Panc1 (cell line): Measurements from ENCODE around the gene COL6A3. TPM values are rescaled to one million over a fixed set of nuclear protein-coding genes. Genes with fewer than 3 reads are reported as not detected.

ENCODE experiments used
- ATAC-seq: fragments of 200-7000 bp; cut with Tn5 transposase; 2 replicates; pipeline ENCODE4 v1.9.1; 2020; ENCODE audit warnings: mild to moderate bottlenecking, moderate library complexity
- BruUV-seq: library from RNA; stranded (reverse); fragments of 400-500 nt; replicated peaks from 2 replicates; lab custom pipeline; 2021; lab: Mats Ljungman, UMichigan
- CTCF ChIA-PET: fragments of 300-600 bp; sonication (Branson Sonifier 250); formaldehyde crosslinking; loops from one replicate; lab custom pipeline; 2022; ENCODE audit warnings: antibody characterized with exemption; lab: Charles Lee
- POLR2A ChIA-PET: fragments of 300-600 bp; sonication (Branson Sonifier 250); formaldehyde crosslinking; loops from one replicate; lab custom pipeline; 2022; ENCODE audit warnings: antibody characterized with exemption; lab: Charles Lee
- DNase-seq: peaks from one replicate; pipeline ENCODE4 v3.0.0-alpha.2; 2010; ENCODE audit warnings: low read depth, low spot score
- H3K27ac ChIP-seq: 2 replicates; pipeline ENCODE4 v1.5.1; 2011; ENCODE audit warnings: mild to moderate bottlenecking, low read length, inconsistent platforms
- H3K27me3 ChIP-seq: fragments of 200-500 bp; sonication (Bioruptor generic); 2 replicates; pipeline ENCODE4 v1.6.0; 2014; ENCODE audit warnings: low read length, inconsistent platforms; ENCODE audit not compliant: control insufficient read depth, insufficient read depth
- H3K36me3 ChIP-seq: fragments of 200-500 bp; sonication (Bioruptor generic); 2 replicates; pipeline ENCODE4 v1.5.1; 2014; ENCODE audit warnings: inconsistent platforms, mild to moderate bottlenecking, low read length, moderate library complexity; ENCODE audit not compliant: control insufficient read depth, insufficient read depth
- H3K4me1 ChIP-seq: 2 replicates; pipeline ENCODE4 v1.5.1; 2011; ENCODE audit warnings: inconsistent platforms, mild to moderate bottlenecking, low read length, moderate library complexity; ENCODE audit not compliant: control insufficient read depth, insufficient read depth
- H3K4me3 ChIP-seq, 2 experiments: 2 replicates each; pipeline ENCODE4 v1.5.1; 2011 to 2012; ENCODE audit warnings: low read depth in 2 of 2, low read length in 2 of 2, mild to moderate bottlenecking in 2 of 2, inconsistent platforms in 1 of 2, moderate library complexity in 1 of 2
- H3K9me3 ChIP-seq: fragments of 200-500 bp; sonication (Bioruptor generic); 2 replicates; pipeline ENCODE4 v1.5.1; 2014; ENCODE audit warnings: low read depth, mild to moderate bottlenecking, inconsistent platforms, low read length, moderate library complexity; ENCODE audit not compliant: control insufficient read depth, insufficient read depth
- POLR2AphosphoS5 ChIP-seq: IDR thresholded peaks from 2 replicates; pipeline ENCODE4 v1.6.1; 2012; ENCODE audit warnings: mild to moderate bottlenecking, low read depth, low read length, moderate library complexity
- REST ChIP-seq, 2 experiments: IDR thresholded peaks; 2 replicates each; pipeline ENCODE4 v1.6.1; 2011 to 2012; ENCODE audit warnings: low read depth in 2 of 2, control low read depth in 1 of 2, low read length in 1 of 2, mild to moderate bottlenecking in 1 of 2, moderate library complexity in 1 of 2; ENCODE audit not compliant: insufficient read depth in 1 of 2
- SIN3A ChIP-seq: IDR thresholded peaks from 2 replicates; pipeline ENCODE4 v1.6.1; 2012; ENCODE audit warnings: low read depth, mild to moderate bottlenecking, low read length, moderate library complexity, borderline replicate concordance; ENCODE audit not compliant: insufficient read depth
- TCF7L2 ChIP-seq: IDR thresholded peaks from 2 replicates; pipeline ENCODE4 v1.6.1; 2011; ENCODE audit warnings: mild to moderate bottlenecking, low read depth, low read length, inconsistent platforms
- in situ Hi-C: cut with HindIII; loops from 2 replicates; pipeline ENCODE4 v1.10.0; 2016; ENCODE audit warnings: low sequenced_read_pairs, low pct_unique_long_range_greater_than_20kb
- intact Hi-C: fragments of 100-400 bp; cut with micrococcal nuclease; formaldehyde crosslinking; loops from one replicate; pipeline ENCODE4 v1.10.0; 2022; ENCODE audit not compliant: unreplicated experiment
- total RNA-seq: library from RNA; stranded (reverse); gene quantifications from one replicate; pipeline ENCODE4 v1.2.1, GENCODE V29; 2021; ENCODE audit not compliant: unreplicated experiment
- TF ChIP-seq, protein P1 (sequence below): fragments of 450-650 bp; IDR thresholded peaks from 2 replicates; pipeline ENCODE4 v1.5.1; 2017; ENCODE audit warnings: mild to moderate bottlenecking

Gene COL6A3
- total RNA-seq, 1 experiment from 2014 or later = 0.69 TPM

DNA sequence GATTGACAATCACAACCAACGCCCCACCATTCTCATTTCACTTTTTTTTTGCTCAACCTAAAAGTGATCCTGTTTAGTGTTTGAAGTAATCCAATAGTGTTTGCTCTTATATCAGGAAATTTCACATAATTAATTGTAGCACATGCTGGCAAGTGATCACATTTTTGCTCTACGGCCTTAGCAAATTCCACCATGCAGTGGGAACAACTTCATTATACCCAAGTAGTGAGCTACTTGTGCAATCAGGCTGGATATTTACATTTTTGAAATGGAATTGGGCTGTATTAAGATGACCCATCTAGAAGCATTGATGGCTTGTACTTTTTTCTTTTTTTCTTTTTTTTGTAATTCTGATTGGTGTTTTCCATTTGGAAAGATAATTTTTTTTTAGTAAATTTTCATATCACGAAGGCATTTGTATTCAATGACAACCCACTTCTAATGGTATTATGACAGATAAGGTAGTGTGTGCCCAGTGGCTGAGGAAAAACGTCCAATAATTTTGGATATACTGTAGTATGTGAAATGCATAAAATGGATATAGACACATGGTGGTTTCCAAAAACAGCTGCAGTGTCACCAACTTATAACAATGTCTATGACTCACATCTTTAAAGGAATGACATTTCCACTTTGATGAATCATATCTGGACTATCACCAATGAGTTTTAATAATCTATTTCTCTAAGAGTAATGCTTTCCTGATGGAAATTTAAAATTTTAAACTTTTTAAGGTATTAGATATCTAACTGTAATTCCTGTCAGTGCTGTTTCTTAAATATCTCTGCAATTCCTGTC is 130.6 kb downstream of the COL6A3 start:
- Histone ChIP-seq H3K4me1 (no peaks in the 10 kb centered on the region), H3K27me3 (no peaks in the 10 kb centered on the region), H3K36me3 (no peaks in the 10 kb centered on the region), H3K4me3 (no peak overlapping the region), H3K27ac (peak overlapping the region; percentile 31; the same call in 1 of the 2 replicates), H3K9me3 (no peaks in the 10 kb centered on the region; the same call in 1 of the 2 replicates)
- TF ChIP-seq REST (IDR thresholded peaks at IDR 0.05; ENCODE audit: insufficient read depth in 1 of 2, low read depth in 2 of 2, low read length in 1 of 2) = no peak
- no peak for TF ChIP-seq TCF7L2
- TF ChIP-seq POLR2AphosphoS5 = no peak
- 0 out of 2 replicates have a peak, but pooled peaks have one; percentile 26 for ATAC-seq
- in situ Hi-C loops = no loop called here
- no TSS peak for BruUV-seq
- POLR2A ChIA-PET = no interaction called here
- intact Hi-C loops = no loop called here
- CTCF ChIA-PET = no interaction called here
- DNase-seq = no peak

DNA sequence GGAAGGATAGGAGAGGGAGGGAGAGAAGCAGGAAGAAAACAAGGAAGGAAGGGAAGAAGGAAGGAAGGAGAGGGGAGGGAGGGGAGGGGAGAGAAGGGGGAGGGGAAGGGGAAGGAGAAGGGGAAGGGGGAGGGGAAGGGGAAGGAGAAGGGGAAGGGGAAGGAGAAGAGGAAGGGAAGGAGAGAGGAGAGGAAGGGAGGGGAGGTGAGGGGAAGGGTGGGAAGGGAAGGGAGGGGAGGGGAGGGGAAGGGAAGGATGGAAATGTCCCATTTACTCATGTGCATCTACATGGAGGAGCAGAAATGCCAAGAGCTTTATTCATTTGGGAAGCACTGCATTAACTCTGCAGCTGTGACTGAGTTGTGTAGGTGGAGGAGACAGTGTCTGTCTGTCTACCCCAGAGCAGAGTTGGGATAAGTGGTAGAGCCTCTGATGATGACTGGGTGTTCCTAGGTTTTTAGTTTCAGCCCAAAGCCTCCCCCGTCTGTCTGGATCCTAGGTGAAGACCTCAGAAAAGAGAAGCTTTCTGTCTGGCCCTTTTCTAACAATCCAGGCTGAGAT is 131.3 kb downstream of the COL6A3 start:
- Histone ChIP-seq H3K4me3 (no peak overlapping the region), H3K27ac (peak overlapping the region; percentile 31; the same call in 1 of the 2 replicates), H3K4me1 (no peaks in the 10 kb centered on the region), H3K36me3 (no peaks in the 10 kb centered on the region), H3K27me3 (no peaks in the 10 kb centered on the region), H3K9me3 (no peaks in the 10 kb centered on the region; the same call in 1 of the 2 replicates)
- intact Hi-C loops (no loop called here), in situ Hi-C loops (no loop called here)
- ATAC-seq (no peak), DNase-seq (no peak)
- POLR2A ChIA-PET = no interaction called here
- TF ChIP-seq, protein P1, sequence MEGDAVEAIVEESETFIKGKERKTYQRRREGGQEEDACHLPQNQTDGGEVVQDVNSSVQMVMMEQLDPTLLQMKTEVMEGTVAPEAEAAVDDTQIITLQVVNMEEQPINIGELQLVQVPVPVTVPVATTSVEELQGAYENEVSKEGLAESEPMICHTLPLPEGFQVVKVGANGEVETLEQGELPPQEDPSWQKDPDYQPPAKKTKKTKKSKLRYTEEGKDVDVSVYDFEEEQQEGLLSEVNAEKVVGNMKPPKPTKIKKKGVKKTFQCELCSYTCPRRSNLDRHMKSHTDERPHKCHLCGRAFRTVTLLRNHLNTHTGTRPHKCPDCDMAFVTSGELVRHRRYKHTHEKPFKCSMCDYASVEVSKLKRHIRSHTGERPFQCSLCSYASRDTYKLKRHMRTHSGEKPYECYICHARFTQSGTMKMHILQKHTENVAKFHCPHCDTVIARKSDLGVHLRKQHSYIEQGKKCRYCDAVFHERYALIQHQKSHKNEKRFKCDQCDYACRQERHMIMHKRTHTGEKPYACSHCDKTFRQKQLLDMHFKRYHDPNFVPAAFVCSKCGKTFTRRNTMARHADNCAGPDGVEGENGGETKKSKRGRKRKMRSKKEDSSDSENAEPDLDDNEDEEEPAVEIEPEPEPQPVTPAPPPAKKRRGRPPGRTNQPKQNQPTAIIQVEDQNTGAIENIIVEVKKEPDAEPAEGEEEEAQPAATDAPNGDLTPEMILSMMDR = no peak
- TF ChIP-seq SIN3A (no peak), POLR2AphosphoS5 (no peak), TCF7L2 (no peak), REST (IDR thresholded peaks at IDR 0.05; ENCODE audit: insufficient read depth in 1 of 2, low read depth in 2 of 2, low read length in 1 of 2) (no peak)
- CTCF ChIA-PET = no interaction called here
- BruUV-seq = no TSS peak
